Skin of body (tissue), 2 donors: ENCODE measurements around the gene MBD3L1. TPM values are rescaled to one million over a fixed set of nuclear protein-coding genes. Genes with fewer than 3 reads are reported as not detected.

Source experiments
- DNase-seq: peaks from one replicate; lab custom pipeline; 2025; lab: John Stamatoyannopoulos, UW
- total RNA-seq: library from RNA; depleted of rRNA; stranded (reverse); fragments of >200 nt; gene quantifications from one replicate; pipeline ENCODE4 v1.2.3, GENCODE V29; 2014

MBD3L1 gene
- not detected for total RNA-seq

GRCh38 chr19:8832132-8833021 lies at the start of gene MBD3L1, which contains the start of gene ZNF558:
Gene MBD3L1, plus strand, starts transcription at chr19:8832377. Its CDS starts 10,302 bp downstream, at chr19:8842679.
Gene ZNF558, minus strand, starts transcription at chr19:8832304. Its CDS starts 9,645 bp downstream, at chr19:8822659.
- DNase-seq, result peak; percentile 98

DNA sequence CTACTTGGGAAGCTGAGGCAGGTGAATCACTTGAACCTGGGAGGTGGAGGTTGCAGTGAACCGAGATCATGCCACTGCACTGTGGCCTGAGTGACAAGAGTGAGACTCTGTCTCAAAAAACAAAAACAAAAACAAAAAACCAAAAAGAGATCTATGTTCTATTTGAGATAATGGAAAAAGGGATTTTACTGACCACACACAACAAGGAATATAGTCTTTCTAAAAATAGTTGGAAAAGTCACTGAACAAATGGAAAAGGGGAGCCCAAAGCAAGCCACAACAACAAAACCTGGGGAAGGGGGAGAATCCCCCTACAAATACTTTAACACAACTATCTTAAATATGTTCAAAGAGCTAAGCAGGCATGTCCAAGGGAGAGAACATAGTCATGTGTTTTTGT lies 37.4 kb upstream of the MBD3L1 start:
- no peak for DNase-seq

GRCh38 chr19:8806661-8807060 lies 25.5 kb upstream of the MBD3L1 start:
- DNase-seq, result no peak

GRCh38 chr19:8811315-8812172 lies 20.6 kb upstream of the MBD3L1 start:
- DNase-seq, result no peak

DNA sequence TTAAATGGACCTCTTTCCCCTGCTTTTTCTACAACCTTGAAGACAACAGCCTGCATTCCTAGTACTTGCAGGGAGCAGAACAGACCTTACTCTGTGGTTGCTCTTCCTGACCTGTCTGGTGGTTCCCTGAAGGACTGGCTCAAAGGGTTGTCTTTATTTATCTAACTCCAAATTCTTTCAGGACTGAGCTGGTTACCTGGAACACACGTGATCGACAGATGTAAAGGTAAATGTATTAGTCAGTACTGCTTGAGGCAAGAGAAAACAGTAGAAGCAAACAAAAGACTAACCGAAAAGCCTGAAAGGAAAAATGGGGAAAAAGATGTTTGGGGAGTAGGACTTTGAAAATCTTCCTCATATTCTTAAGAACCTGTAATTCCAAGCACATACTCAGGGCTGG lies 18.0 kb upstream of the MBD3L1 start:
- no peak for DNase-seq

GRCh38 chr19:8815780-8816179 lies 16.4 kb upstream of the MBD3L1 start:
- no peak for DNase-seq

DNA sequence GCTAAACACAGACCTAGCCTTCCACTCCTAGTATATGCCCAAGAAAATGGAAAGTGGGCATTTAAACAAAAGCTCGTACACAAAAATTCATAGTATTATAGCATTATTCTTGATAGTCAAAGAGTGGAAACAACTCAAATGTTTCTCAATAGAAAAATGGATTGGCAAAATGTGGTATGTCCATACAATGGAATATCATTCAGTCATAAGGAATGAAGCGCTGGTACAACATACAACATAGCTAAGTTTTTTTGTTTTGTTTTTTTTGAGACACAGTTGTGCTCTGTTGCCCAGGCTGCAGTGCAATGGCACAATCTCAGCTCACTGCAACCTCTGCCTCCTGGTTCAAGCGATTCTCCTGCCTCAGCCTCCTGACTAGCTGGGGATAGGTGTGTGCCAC lies 11.9 kb upstream of the MBD3L1 start:
- no peak for DNase-seq

GRCh38 chr19:8821748-8822241 lies 10.4 kb upstream of the MBD3L1 start:
- DNase-seq, result no peak

DNA sequence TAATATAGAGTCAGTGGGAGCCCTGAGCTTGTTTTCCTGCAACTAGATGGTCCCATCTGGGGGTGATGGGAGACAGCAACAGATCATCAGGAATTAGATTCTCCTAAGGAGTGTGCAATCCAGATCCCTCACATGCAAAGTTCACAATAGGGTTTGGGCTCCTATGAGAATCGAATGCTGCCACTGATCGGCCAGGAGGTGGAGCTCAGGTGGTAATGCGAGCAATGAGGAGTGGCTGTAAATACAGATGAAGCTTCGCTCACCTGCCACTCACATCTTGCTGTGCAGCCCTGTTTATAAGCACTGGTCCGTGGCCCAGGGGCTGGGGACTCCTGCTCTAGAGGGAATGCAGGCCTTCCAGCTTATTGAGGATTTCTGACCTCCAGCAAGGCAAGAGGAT lies 5.8 kb upstream of the MBD3L1 start:
- no peak for DNase-seq

DNA sequence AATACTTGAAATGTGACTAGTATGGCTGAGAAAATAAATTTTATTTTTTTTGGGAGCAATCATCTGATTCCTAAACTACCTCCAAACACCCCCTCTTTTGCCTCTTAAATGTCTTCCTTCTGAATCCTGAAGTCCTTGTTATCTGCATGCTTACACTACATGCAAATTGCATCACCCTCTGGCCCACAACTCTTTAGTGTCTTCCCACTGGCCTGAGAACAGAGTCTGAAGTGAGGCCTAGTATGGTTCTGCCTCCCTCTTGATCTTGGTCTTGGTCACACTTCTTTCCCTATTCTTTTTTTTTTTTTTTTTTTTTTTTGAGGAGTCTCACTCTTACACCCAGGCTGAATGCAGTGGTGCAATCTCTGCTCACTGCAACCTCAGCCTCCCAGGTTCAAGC lies 4.9 kb upstream of the MBD3L1 start:
- no peak for DNase-seq

- no peak for DNase-seq
Observed at GRCh38 chr19:8831373-8831772, 804 bp upstream of the MBD3L1 start.

DNA sequence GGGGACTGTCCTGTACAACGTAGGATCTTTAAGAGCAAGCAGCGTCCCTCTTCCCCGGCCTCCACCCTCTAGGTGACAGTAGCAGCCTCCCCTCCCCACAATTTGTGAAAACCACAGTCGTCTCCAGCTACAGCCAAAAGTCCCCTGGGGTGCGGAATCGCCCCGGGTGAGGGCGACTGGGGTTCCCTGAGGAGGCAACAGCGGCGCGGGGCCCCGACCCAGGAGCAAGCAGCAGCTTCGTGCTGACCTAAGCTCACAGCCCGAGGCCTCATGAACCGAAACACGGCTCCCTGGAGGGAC lies 395 bp upstream of the MBD3L1 start:
- DNase-seq, result no peak

- no peak for DNase-seq
Observed at GRCh38 chr19:8835446-8835845, 3.3 kb downstream of the MBD3L1 start.

DNA sequence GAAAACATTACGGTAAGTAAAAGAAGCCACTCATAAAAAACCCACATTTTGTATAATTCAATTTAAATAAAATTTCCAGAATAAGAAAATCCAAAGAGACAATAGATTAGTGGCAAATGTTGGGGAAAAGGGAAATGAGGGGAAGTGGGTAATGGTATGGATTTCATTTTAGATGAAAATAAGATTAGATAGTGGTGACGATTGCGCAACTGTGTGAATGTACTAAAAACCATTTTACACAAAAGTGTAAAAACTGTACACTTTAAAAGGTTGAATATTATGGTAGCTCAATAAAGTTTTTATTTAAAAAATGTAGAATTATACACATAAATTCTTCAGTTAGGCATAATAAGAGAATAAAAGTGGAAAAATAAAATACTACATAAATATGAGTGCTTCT lies 3.7 kb downstream of the MBD3L1 start:
- DNase-seq, result no peak

GRCh38 chr19:8840708-8841107 lies 8.5 kb downstream of the MBD3L1 start:
- DNase-seq, result no peak

DNA sequence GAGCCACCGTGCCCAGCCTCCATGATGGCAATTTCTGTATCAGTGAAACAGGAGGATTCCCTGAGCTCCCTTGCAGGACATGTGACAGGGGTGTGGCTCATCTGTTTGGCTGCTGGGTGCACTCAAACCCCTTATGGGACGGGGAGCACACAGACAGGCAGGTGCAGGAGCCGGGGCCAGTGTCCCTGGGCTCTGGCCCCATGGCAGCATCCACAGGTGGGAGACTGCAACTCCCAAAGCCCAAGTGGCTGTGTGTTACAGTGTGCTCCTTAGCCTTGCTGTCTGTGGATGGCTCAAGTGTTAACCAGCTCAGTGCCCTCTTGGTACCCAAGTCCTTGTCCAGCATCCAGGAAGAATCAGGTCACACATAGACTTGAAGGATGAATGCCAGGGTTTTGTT lies 14.6 kb downstream of the MBD3L1 start:
- DNase-seq, result no peak

- DNase-seq, result no peak
Observed at GRCh38 chr19:8849232-8849631, 17.1 kb downstream of the MBD3L1 start.

- no peak for DNase-seq
Observed at GRCh38 chr19:8850488-8850887, 18.3 kb downstream of the MBD3L1 start.

GRCh38 chr19:8858260-8858659 lies 26.1 kb downstream of the MBD3L1 start:
- no peak for DNase-seq

DNA sequence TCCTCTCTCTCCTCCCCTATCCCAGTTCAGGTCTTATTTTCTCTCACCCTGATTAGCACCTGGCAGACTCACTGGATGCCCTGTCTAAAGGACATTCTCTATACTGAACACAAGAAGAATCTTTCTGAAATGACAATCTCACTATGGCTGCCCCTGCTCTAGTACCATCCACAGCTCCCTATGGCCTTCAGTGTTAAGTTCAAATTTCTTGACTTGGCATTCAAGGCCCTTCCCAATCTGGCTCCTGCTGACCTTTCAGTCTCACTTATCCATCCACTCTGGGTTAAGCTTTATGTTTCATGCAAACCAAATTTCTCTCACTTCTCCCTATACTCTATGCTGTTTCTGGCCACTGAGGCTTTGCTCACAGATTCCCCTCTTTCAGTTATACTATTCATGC lies 34.2 kb downstream of the MBD3L1 start:
- no peak for DNase-seq

- no peak for DNase-seq
Observed at GRCh38 chr19:8877854-8878705, 45.9 kb downstream of the MBD3L1 start.
